ENCODE results near the gene TTYH2. TPM values are rescaled to one million over a fixed set of nuclear protein-coding genes. Genes with fewer than 3 reads are reported as not detected.

TTYH2 gene
- 4.7 TPM for polyA plus RNA-seq (2013, experiment 1 of 4)
- polyA plus RNA-seq (2013, experiment 2 of 4), result 4.2 TPM
- polyA plus RNA-seq (2013, experiment 3 of 4), result 5.3 TPM
- polyA plus RNA-seq (2013, experiment 4 of 4), result 5.5 TPM

- H3K27me3 ChIP-seq (ENCODE audit: control insufficient read depth, insufficient read depth, low read length, poor library complexity, severe bottlenecking), result peaks cover 40% of the 10 kb centered on the region
- WGBS, 2 experiments, result 1 to 2% methylated on average over 62 of the region's 62 CpGs
- no peak within 1 kb of the TSS for H3K27ac ChIP-seq (ENCODE audit: insufficient read depth, low read depth, low read length, poor library complexity, severe bottlenecking)
- H3K36me3 ChIP-seq (ENCODE audit: control insufficient read depth, insufficient read depth, low read length), result peaks cover 12% of the 10 kb centered on the region
- peaks cover 27% of the 10 kb centered on the region for H3K4me1 ChIP-seq (ENCODE audit: control insufficient read depth, insufficient read depth, low read length)
- H3K4me3 ChIP-seq (ENCODE audit: insufficient read depth, low read depth, low read length), result peak within 1 kb of the TSS; percentile 37
- H3K9me3 ChIP-seq (ENCODE audit: control insufficient read depth, low read length), result no peaks in the 10 kb centered on the region
Observed at GRCh38 chr17:74212913-74213791, at the start of gene TTYH2. Gene TTYH2, plus strand, starts transcription at chr17:74213571. Its CDS starts 17 bp downstream, at chr17:74213588.

GRCh38 chr17:74163836-74164235, 49.5 kb upstream of the TTYH2 start:
- H3K36me3 ChIP-seq (ENCODE audit: control insufficient read depth, insufficient read depth, low read length), result no peaks in the 10 kb centered on the region
- WGBS, 2 experiments, result 85 to 86% methylated on average over 7 of the region's 7 CpGs

GRCh38 chr17:74164446-74165045, 48.8 kb upstream of the TTYH2 start:
- H3K27me3 ChIP-seq (ENCODE audit: control insufficient read depth, insufficient read depth, low read length, poor library complexity, severe bottlenecking), result no peaks in the 10 kb centered on the region

More at GRCh38 chr17:74163836-74164235, 49.5 kb upstream of the TTYH2 start:
- Histone ChIP-seq H3K4me1 (ENCODE audit: control insufficient read depth, insufficient read depth, low read length) (peaks cover 11% of the 10 kb centered on the region), H3K27ac (ENCODE audit: insufficient read depth, low read depth, low read length, poor library complexity, severe bottlenecking) (no peak overlapping the region), H3K4me3 (ENCODE audit: insufficient read depth, low read depth, low read length) (no peak overlapping the region), H3K27me3 (ENCODE audit: control insufficient read depth, insufficient read depth, low read length, poor library complexity, severe bottlenecking) (no peaks in the 10 kb centered on the region), H3K9me3 (ENCODE audit: control insufficient read depth, low read length) (no peaks in the 10 kb centered on the region)

GRCh38 chr17:74165797-74166365, 47.5 kb upstream of the TTYH2 start:
- no peak overlapping the region for H3K4me3 ChIP-seq (ENCODE audit: insufficient read depth, low read depth, low read length)
- H3K27ac ChIP-seq (ENCODE audit: insufficient read depth, low read depth, low read length, poor library complexity, severe bottlenecking), result no peak overlapping the region
- no peaks in the 10 kb centered on the region for H3K36me3 ChIP-seq (ENCODE audit: control insufficient read depth, insufficient read depth, low read length)
- H3K4me1 ChIP-seq (ENCODE audit: control insufficient read depth, insufficient read depth, low read length), result peaks cover 11% of the 10 kb centered on the region
- H3K27me3 ChIP-seq (ENCODE audit: control insufficient read depth, insufficient read depth, low read length, poor library complexity, severe bottlenecking), result no peaks in the 10 kb centered on the region
- 84 to 87% methylated on average over 8 of the region's 8 CpGs for WGBS, 2 experiments
- H3K9me3 ChIP-seq (ENCODE audit: control insufficient read depth, low read length), result no peaks in the 10 kb centered on the region

More at GRCh38 chr17:74164446-74165045, 48.8 kb upstream of the TTYH2 start:
- Histone ChIP-seq H3K4me3 (ENCODE audit: insufficient read depth, low read depth, low read length) (no peak overlapping the region), H3K9me3 (ENCODE audit: control insufficient read depth, low read length) (no peaks in the 10 kb centered on the region), H3K4me1 (ENCODE audit: control insufficient read depth, insufficient read depth, low read length) (peaks cover 11% of the 10 kb centered on the region), H3K36me3 (ENCODE audit: control insufficient read depth, insufficient read depth, low read length) (no peaks in the 10 kb centered on the region), H3K27ac (ENCODE audit: insufficient read depth, low read depth, low read length, poor library complexity, severe bottlenecking) (no peak overlapping the region)
- WGBS, 2 experiments, result 82 to 89% methylated on average over 9 of the region's 9 CpGs

- 91 to 97% methylated on average over 1 of the region's 1 CpG for WGBS, 2 experiments
- Histone ChIP-seq H3K4me1 (ENCODE audit: control insufficient read depth, insufficient read depth, low read length) (peaks cover 5% of the 10 kb centered on the region), H3K27me3 (ENCODE audit: control insufficient read depth, insufficient read depth, low read length, poor library complexity, severe bottlenecking) (no peaks in the 10 kb centered on the region), H3K9me3 (ENCODE audit: control insufficient read depth, low read length) (no peaks in the 10 kb centered on the region), H3K36me3 (ENCODE audit: control insufficient read depth, insufficient read depth, low read length) (no peaks in the 10 kb centered on the region), H3K4me3 (ENCODE audit: insufficient read depth, low read depth, low read length) (no peak overlapping the region), H3K27ac (ENCODE audit: insufficient read depth, low read depth, low read length, poor library complexity, severe bottlenecking) (no peak overlapping the region)
Observed at GRCh38 chr17:74170924-74171323, 42.4 kb upstream of the TTYH2 start.

- Histone ChIP-seq H3K36me3 (ENCODE audit: control insufficient read depth, insufficient read depth, low read length) (no peaks in the 10 kb centered on the region), H3K4me1 (ENCODE audit: control insufficient read depth, insufficient read depth, low read length) (peaks cover 5% of the 10 kb centered on the region), H3K4me3 (ENCODE audit: insufficient read depth, low read depth, low read length) (no peak overlapping the region), H3K27ac (ENCODE audit: insufficient read depth, low read depth, low read length, poor library complexity, severe bottlenecking) (no peak overlapping the region), H3K27me3 (ENCODE audit: control insufficient read depth, insufficient read depth, low read length, poor library complexity, severe bottlenecking) (no peaks in the 10 kb centered on the region), H3K9me3 (ENCODE audit: control insufficient read depth, low read length) (no peaks in the 10 kb centered on the region)
- WGBS, 2 experiments, result 73 to 78% methylated on average over 1 to 2 of the region's 3 CpGs
Observed at GRCh38 chr17:74172700-74173099, 40.7 kb upstream of the TTYH2 start.

GRCh38 chr17:74176546-74177001, 36.8 kb upstream of the TTYH2 start:
- H3K27ac ChIP-seq (ENCODE audit: insufficient read depth, low read depth, low read length, poor library complexity, severe bottlenecking), result no peak overlapping the region

GRCh38 chr17:74177018-74177450, 36.3 kb upstream of the TTYH2 start:
- 44 to 58% methylated on average over 1 of the region's 1 CpG for WGBS, 2 experiments
- no peaks in the 10 kb centered on the region for H3K27me3 ChIP-seq (ENCODE audit: control insufficient read depth, insufficient read depth, low read length, poor library complexity, severe bottlenecking)

More at GRCh38 chr17:74176546-74177001, 36.8 kb upstream of the TTYH2 start:
- Histone ChIP-seq H3K4me1 (ENCODE audit: control insufficient read depth, insufficient read depth, low read length) (peaks cover 14% of the 10 kb centered on the region), H3K4me3 (ENCODE audit: insufficient read depth, low read depth, low read length) (no peak overlapping the region), H3K27me3 (ENCODE audit: control insufficient read depth, insufficient read depth, low read length, poor library complexity, severe bottlenecking) (no peaks in the 10 kb centered on the region), H3K36me3 (ENCODE audit: control insufficient read depth, insufficient read depth, low read length) (no peaks in the 10 kb centered on the region), H3K9me3 (ENCODE audit: control insufficient read depth, low read length) (no peaks in the 10 kb centered on the region)
- 58 to 60% methylated on average over 10 of the region's 10 CpGs for WGBS, 2 experiments

GRCh38 chr17:74179576-74179975, 33.8 kb upstream of the TTYH2 start:
- H3K27ac ChIP-seq (ENCODE audit: insufficient read depth, low read depth, low read length, poor library complexity, severe bottlenecking), result no peak overlapping the region
- no peak overlapping the region for H3K4me3 ChIP-seq (ENCODE audit: insufficient read depth, low read depth, low read length)
- H3K27me3 ChIP-seq (ENCODE audit: control insufficient read depth, insufficient read depth, low read length, poor library complexity, severe bottlenecking), result no peaks in the 10 kb centered on the region
- no peaks in the 10 kb centered on the region for H3K36me3 ChIP-seq (ENCODE audit: control insufficient read depth, insufficient read depth, low read length)
- WGBS, 2 experiments, result 86 to 94% methylated on average over 4 of the region's 4 CpGs
- H3K4me1 ChIP-seq (ENCODE audit: control insufficient read depth, insufficient read depth, low read length), result peaks cover 10% of the 10 kb centered on the region
- H3K9me3 ChIP-seq (ENCODE audit: control insufficient read depth, low read length), result no peaks in the 10 kb centered on the region

More at GRCh38 chr17:74177018-74177450, 36.3 kb upstream of the TTYH2 start:
- Histone ChIP-seq H3K36me3 (ENCODE audit: control insufficient read depth, insufficient read depth, low read length) (no peaks in the 10 kb centered on the region), H3K9me3 (ENCODE audit: control insufficient read depth, low read length) (no peaks in the 10 kb centered on the region), H3K27ac (ENCODE audit: insufficient read depth, low read depth, low read length, poor library complexity, severe bottlenecking) (no peak overlapping the region), H3K4me1 (ENCODE audit: control insufficient read depth, insufficient read depth, low read length) (peaks cover 14% of the 10 kb centered on the region), H3K4me3 (ENCODE audit: insufficient read depth, low read depth, low read length) (no peak overlapping the region)

GRCh38 chr17:74180336-74180735, 33.0 kb upstream of the TTYH2 start:
- WGBS, 2 experiments, result 45 to 56% methylated on average over 8 of the region's 8 CpGs
- no peak overlapping the region for H3K27ac ChIP-seq (ENCODE audit: insufficient read depth, low read depth, low read length, poor library complexity, severe bottlenecking)

More at GRCh38 chr17:74180336-74180735, 33.0 kb upstream of the TTYH2 start:
- no peaks in the 10 kb centered on the region for H3K36me3 ChIP-seq (ENCODE audit: control insufficient read depth, insufficient read depth, low read length)
- H3K4me3 ChIP-seq (ENCODE audit: insufficient read depth, low read depth, low read length), result no peak overlapping the region
- no peaks in the 10 kb centered on the region for H3K27me3 ChIP-seq (ENCODE audit: control insufficient read depth, insufficient read depth, low read length, poor library complexity, severe bottlenecking)
- no peaks in the 10 kb centered on the region for H3K9me3 ChIP-seq (ENCODE audit: control insufficient read depth, low read length)
- H3K4me1 ChIP-seq (ENCODE audit: control insufficient read depth, insufficient read depth, low read length), result peaks cover 10% of the 10 kb centered on the region
